Neural progenitor cell (in vitro differentiated cells): ENCODE measurements around the gene TOX2. TPM values are rescaled to one million over a fixed set of nuclear protein-coding genes. Genes with fewer than 3 reads are reported as not detected.

Experiments
- DNase-seq: peaks from one replicate; pipeline ENCODE4 v3.0.0-alpha.2; 2016; ENCODE audit warnings: low spot score
- H2AFZ ChIP-seq: fragments of 200-600 bp; sonication (generic); replicated peaks from 2 replicates; pipeline ENCODE4 v1.6.1; 2016; ENCODE audit warnings: antibody characterized with exemption
- H3F3A ChIP-seq: fragments of 200-600 bp; sonication (generic); 2 replicates; pipeline ENCODE4 v1.6.1; 2016; ENCODE audit warnings: antibody characterized with exemption, low read depth
- H3K27ac ChIP-seq: fragments of 200-600 bp; sonication (generic); 2 replicates; pipeline ENCODE4 v1.5.1; 2016; ENCODE audit warnings: mild to moderate bottlenecking
- H3K27me3 ChIP-seq: fragments of 200-600 bp; sonication (generic); 2 replicates; pipeline ENCODE4 v1.6.1; 2016; ENCODE audit warnings: mild to moderate bottlenecking, moderate library complexity
- H3K36me3 ChIP-seq: fragments of 200-600 bp; sonication (generic); 2 replicates; pipeline ENCODE4 v1.5.1; 2016
- H3K4me1 ChIP-seq: fragments of 200-600 bp; sonication (generic); 2 replicates; pipeline ENCODE4 v1.6.1; 2016; ENCODE audit warnings: mixed run types
- H3K4me2 ChIP-seq: fragments of 200-600 bp; sonication (generic); 2 replicates; pipeline ENCODE4 v1.6.1; 2016
- H3K4me3 ChIP-seq: fragments of 200-600 bp; sonication (generic); 2 replicates; pipeline ENCODE4 v1.5.1; 2016
- H3K79me2 ChIP-seq: fragments of 200-600 bp; sonication (generic); 2 replicates; pipeline ENCODE4 v1.6.1; 2016; ENCODE audit warnings: low read depth
- H3K9ac ChIP-seq: fragments of 200-600 bp; sonication (generic); 2 replicates; pipeline ENCODE4 v1.6.1; 2016
- H3K9me3 ChIP-seq: fragments of 200-600 bp; sonication (generic); 2 replicates; pipeline ENCODE4 v1.5.1; 2016; ENCODE audit warnings: low read depth
- H4K20me1 ChIP-seq: fragments of 200-600 bp; sonication (generic); 2 replicates; pipeline ENCODE4 v1.6.1; 2016; ENCODE audit warnings: low read depth
- H3K27ac Mint-ChIP-seq: 3 replicates; pipeline ENCODE4 v1.8.0; 2021; ENCODE audit warnings: mixed read lengths
- H3K27me3 Mint-ChIP-seq: 2 replicates; pipeline ENCODE4 v1.8.0; 2022; ENCODE audit warnings: low read depth, mild to moderate bottlenecking, inconsistent platforms, moderate library complexity, mixed read lengths; ENCODE audit not compliant: insufficient read depth
- H3K36me3 Mint-ChIP-seq: 3 replicates; pipeline ENCODE4 v1.8.0; 2021; ENCODE audit warnings: mixed read lengths
- H3K4me1 Mint-ChIP-seq: 3 replicates; pipeline ENCODE4 v1.8.0; 2021; ENCODE audit warnings: mixed read lengths
- H3K4me3 Mint-ChIP-seq: 3 replicates; pipeline ENCODE4 v1.8.0; 2021; ENCODE audit warnings: mild to moderate bottlenecking, moderate library complexity, mixed read lengths
- H3K9me3 Mint-ChIP-seq: 3 replicates; pipeline ENCODE4 v1.8.0; 2020; ENCODE audit warnings: mixed read lengths
- EZH2 ChIP-seq: fragments of 200-600 bp; sonication (generic); IDR thresholded peaks from 2 replicates; pipeline ENCODE4 v1.6.1; 2017; ENCODE audit warnings: antibody characterized with exemption, mild to moderate bottlenecking, moderate library complexity
- EZH2phosphoT487 ChIP-seq: fragments of 200-600 bp; sonication (generic); IDR thresholded peaks from 2 replicates; pipeline ENCODE4 v1.6.1; 2017; ENCODE audit warnings: antibody characterized with exemption
- total RNA-seq: library from RNA; depleted of rRNA; stranded (reverse); fragments of >200 nt; gene quantifications from 2 replicates; pipeline ENCODE4 v1.2.3, GENCODE V29; 2015; ENCODE audit warnings: low replicate concordance
- TF ChIP-seq, protein P1 (sequence below): fragments of 200-600 bp; sonication (generic); IDR thresholded peaks from 2 replicates; pipeline ENCODE4 v1.5.1; 2017; ENCODE audit warnings: antibody characterized with exemption, mild to moderate bottlenecking

The TOX2 gene
- total RNA-seq, 1 donor from 2014 or later, result not detected

DNA sequence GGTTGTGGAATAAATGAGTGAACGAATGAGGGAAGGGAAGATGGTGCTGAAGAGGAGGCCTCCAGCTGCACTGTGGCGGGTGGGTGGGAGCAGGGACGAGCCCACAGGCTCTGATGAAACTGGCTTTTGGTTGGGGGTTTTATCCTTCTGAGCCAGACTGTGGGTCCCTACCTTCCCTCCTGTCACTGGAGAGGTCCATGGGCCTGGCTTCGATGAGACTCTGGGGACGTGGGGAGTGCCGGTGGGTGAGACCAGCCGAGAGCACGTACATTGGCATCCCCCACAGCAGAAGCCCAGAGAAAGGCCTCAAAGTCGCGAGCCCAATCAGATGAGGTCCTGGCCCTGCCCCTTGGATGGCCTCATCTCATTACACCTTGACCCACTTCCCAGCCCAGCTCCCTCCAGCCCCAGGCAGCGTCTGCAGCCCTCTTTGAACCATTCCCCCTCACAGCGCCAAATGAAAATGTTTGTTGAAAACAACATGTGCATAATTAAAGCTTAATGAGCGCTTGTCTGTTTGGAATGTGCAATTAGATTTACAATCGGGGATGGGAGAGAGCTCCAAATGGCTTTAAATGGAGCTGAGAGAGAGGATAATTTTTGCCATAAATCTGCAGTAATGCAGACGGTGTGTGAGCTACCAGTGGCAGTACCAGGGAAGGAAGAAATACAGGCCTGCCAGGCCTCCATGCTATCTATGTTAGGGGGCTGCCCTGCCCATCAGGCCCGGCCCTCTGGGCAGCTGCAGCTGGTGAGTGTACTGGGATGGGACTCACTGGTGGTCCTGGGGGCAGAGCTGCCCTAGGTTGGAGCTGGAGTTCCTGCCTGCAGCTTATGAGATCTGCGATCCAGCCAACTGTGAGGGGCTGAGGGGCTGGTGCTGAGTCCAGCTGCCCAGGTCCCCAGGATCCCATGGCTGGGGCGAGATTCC lies 47.2 kb downstream of the TOX2 start:
- Mint-ChIP-seq H3K4me3 (no peak overlapping the region), H3K36me3 (no peaks in the 10 kb centered on the region), H3K9me3 (no peaks in the 10 kb centered on the region), H3K27me3 (peaks cover 6% of the 10 kb centered on the region), H3K27ac (no peak overlapping the region), H3K4me1 (peaks cover 2% of the 10 kb centered on the region)
- no peak overlapping the region for H3K27ac ChIP-seq
- H3K9ac ChIP-seq, result no peak overlapping the region
- no peaks in the 10 kb centered on the region for H4K20me1 ChIP-seq
- H3F3A ChIP-seq, result no peaks in the 10 kb centered on the region
- H3K4me1 ChIP-seq, result no peaks in the 10 kb centered on the region
- H3K27me3 ChIP-seq, result no peaks in the 10 kb centered on the region
- no peaks in the 10 kb centered on the region for H3K79me2 ChIP-seq
- peak overlapping the region; percentile 42 for H2AFZ ChIP-seq
- DNase-seq, result no peak
- H3K9me3 ChIP-seq, result no peaks in the 10 kb centered on the region
- no peak for TF ChIP-seq EZH2
- TF ChIP-seq, protein P1, sequence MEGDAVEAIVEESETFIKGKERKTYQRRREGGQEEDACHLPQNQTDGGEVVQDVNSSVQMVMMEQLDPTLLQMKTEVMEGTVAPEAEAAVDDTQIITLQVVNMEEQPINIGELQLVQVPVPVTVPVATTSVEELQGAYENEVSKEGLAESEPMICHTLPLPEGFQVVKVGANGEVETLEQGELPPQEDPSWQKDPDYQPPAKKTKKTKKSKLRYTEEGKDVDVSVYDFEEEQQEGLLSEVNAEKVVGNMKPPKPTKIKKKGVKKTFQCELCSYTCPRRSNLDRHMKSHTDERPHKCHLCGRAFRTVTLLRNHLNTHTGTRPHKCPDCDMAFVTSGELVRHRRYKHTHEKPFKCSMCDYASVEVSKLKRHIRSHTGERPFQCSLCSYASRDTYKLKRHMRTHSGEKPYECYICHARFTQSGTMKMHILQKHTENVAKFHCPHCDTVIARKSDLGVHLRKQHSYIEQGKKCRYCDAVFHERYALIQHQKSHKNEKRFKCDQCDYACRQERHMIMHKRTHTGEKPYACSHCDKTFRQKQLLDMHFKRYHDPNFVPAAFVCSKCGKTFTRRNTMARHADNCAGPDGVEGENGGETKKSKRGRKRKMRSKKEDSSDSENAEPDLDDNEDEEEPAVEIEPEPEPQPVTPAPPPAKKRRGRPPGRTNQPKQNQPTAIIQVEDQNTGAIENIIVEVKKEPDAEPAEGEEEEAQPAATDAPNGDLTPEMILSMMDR, result no peak
- no peak for TF ChIP-seq EZH2phosphoT487
- no peaks in the 10 kb centered on the region for H3K36me3 ChIP-seq
- H3K4me2 ChIP-seq, result no peak overlapping the region
- no peak overlapping the region for H3K4me3 ChIP-seq

- Histone ChIP-seq H3K4me3 (no peak overlapping the region), H3K9me3 (no peaks in the 10 kb centered on the region), H3F3A (no peaks in the 10 kb centered on the region), H3K4me1 (no peaks in the 10 kb centered on the region), H3K27me3 (no peaks in the 10 kb centered on the region), H3K36me3 (no peaks in the 10 kb centered on the region), H4K20me1 (no peaks in the 10 kb centered on the region), H3K9ac (no peak overlapping the region), H3K27ac (no peak overlapping the region), H2AFZ (no peak overlapping the region), H3K4me2 (no peak overlapping the region), H3K79me2 (no peaks in the 10 kb centered on the region)
- Mint-ChIP-seq H3K27me3 (peaks cover 6% of the 10 kb centered on the region), H3K9me3 (no peaks in the 10 kb centered on the region), H3K27ac (no peak overlapping the region), H3K4me1 (peaks cover 2% of the 10 kb centered on the region), H3K36me3 (no peaks in the 10 kb centered on the region), H3K4me3 (no peak overlapping the region)
- DNase-seq, result no peak
- TF ChIP-seq EZH2phosphoT487 (no peak), EZH2 (no peak)
- TF ChIP-seq, protein P1, result no peak
Measured at GRCh38 chr20:43962530-43962929, 47.9 kb downstream of the TOX2 start.

DNA sequence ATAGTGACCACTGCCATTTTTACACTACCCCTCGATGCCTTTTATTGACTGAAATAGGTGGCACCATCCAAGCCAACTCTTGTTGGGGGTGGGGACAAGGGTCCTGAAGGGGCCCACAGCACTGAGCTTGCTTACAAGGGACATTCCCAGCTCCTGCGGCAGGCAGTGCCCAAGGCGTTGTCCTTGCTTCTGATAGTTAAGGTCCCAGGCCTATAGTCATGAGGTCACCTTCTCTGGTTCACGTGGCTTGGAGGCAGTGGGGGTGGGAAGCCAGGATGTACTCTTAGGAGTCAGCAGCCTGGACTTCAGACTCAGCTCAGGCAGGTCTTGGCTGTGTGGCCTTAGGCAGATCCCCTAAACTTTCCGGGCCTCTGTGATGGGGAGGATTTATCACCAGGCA lies 48.6 kb downstream of the TOX2 start:
- no peaks in the 10 kb centered on the region for H3K36me3 ChIP-seq
- H3K9me3 ChIP-seq, result no peaks in the 10 kb centered on the region
- H4K20me1 ChIP-seq, result no peaks in the 10 kb centered on the region
- Mint-ChIP-seq H3K36me3 (no peaks in the 10 kb centered on the region), H3K4me1 (peaks cover 2% of the 10 kb centered on the region), H3K27me3 (peaks cover 6% of the 10 kb centered on the region), H3K27ac (no peak overlapping the region), H3K4me3 (no peak overlapping the region), H3K9me3 (no peaks in the 10 kb centered on the region)
- H3K27ac ChIP-seq, result no peak overlapping the region
- no peaks in the 10 kb centered on the region for H3F3A ChIP-seq
- DNase-seq, result no peak
- TF ChIP-seq, protein P1, result no peak
- TF ChIP-seq EZH2phosphoT487 (no peak), EZH2 (no peak)
- no peak overlapping the region for H3K4me2 ChIP-seq
- H3K4me3 ChIP-seq, result no peak overlapping the region
- H3K27me3 ChIP-seq, result no peaks in the 10 kb centered on the region
- H3K79me2 ChIP-seq, result no peaks in the 10 kb centered on the region
- no peak overlapping the region for H2AFZ ChIP-seq
- H3K4me1 ChIP-seq, result no peaks in the 10 kb centered on the region
- no peak overlapping the region for H3K9ac ChIP-seq
